Vagina (tissue), 2 donors: ENCODE results near the gene GGT7. TPM values are rescaled to one million over a fixed set of nuclear protein-coding genes. Genes with fewer than 3 reads are reported as not detected.

Experiments used
- DNase-seq, 2 donors: peaks; one replicate each; pipeline ENCODE4 v3.0.0-alpha.2; 2017; ENCODE audit errors: extremely low spot score in 2 of 2
- H3K27ac ChIP-seq: fragments of 200-600 bp; sonication (generic); one replicate; pipeline ENCODE4 v1.5.1; 2019
- H3K27me3 ChIP-seq: fragments of 200-600 bp; sonication (generic); one replicate; pipeline ENCODE4 v1.5.1; 2019
- H3K36me3 ChIP-seq, 2 donors: fragments of 200-600 bp; sonication (generic); one replicate each; pipeline ENCODE4 v1.5.1; 2017 to 2019
- H3K4me1 ChIP-seq: fragments of 200-600 bp; sonication (generic); one replicate; pipeline ENCODE4 v1.5.1; 2019
- H3K4me3 ChIP-seq, 2 donors: fragments of 200-600 bp; sonication (generic); 1 replicate in 1 of 2; 2 replicates in 1 of 2; pipeline ENCODE4 v1.5.1; 2016 to 2019
- H3K9me3 ChIP-seq: fragments of 200-600 bp; sonication (generic); one replicate; pipeline ENCODE4 v1.5.1; 2019
- POLR2A ChIP-seq, 2 donors: fragments of 450-650 bp; IDR thresholded peaks; one replicate each; pipeline ENCODE4 v1.6.1; 2017; ENCODE audit warnings: antibody characterized with exemption in 2 of 2, mild to moderate bottlenecking in 2 of 2, moderate library complexity in 2 of 2
- POLR2AphosphoS5 ChIP-seq, 2 donors: sonication (generic); formaldehyde crosslinking; IDR thresholded peaks; one replicate each; pipeline ENCODE4 v1.9.0; 2017; ENCODE audit warnings: antibody characterized with exemption in 2 of 2, mild to moderate bottlenecking in 2 of 2, low read depth in 1 of 2; ENCODE audit not compliant: insufficient read depth in 1 of 2
- intact Hi-C: fragments of 100-400 bp; cut with DNase I; formaldehyde crosslinking; loops from one replicate; pipeline ENCODE4 v1.15.1; 2023
- total RNA-seq: library from RNA; depleted of rRNA; stranded (reverse); fragments of >200 nt; gene quantifications from one replicate; pipeline ENCODE4 v1.2.3, GENCODE V29; 2016
- TF ChIP-seq, protein P1 (sequence below), 3 experiments: fragments of 450-650 bp in 2 of 3; fragments of 200-600 bp in 1 of 3; sonication (generic) in 1 of 3; IDR thresholded peaks; one replicate each; pipeline ENCODE4 v1.5.1; 2017 to 2019; ENCODE audit warnings: antibody characterized with exemption in 3 of 3, mild to moderate bottlenecking in 2 of 3, moderate library complexity in 2 of 3

The GGT7 gene
- total RNA-seq, 1 donor from 2014 or later: 18.9 TPM

DNA sequence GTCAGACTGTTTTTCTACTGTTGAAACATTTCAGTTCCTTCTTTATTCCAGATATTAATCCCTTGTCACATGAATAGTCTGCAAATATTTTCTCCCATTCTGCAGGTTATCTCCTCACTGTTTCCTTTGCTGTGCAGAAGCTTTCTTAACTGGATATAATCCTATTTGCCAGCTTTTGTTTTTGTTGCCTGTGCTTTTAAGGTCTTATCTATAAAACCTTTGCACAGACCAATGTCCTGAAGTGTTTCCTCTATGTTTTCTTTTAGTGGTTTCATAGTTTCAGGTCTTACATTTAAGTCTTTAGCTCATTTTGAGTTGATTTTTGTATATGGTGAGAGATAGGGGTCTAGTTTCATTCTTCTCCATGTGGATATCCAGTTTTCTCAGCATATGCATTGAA lies 66.4 kb downstream of the GGT7 start:
- DNase-seq: no peak
- TF ChIP-seq, protein P1, sequence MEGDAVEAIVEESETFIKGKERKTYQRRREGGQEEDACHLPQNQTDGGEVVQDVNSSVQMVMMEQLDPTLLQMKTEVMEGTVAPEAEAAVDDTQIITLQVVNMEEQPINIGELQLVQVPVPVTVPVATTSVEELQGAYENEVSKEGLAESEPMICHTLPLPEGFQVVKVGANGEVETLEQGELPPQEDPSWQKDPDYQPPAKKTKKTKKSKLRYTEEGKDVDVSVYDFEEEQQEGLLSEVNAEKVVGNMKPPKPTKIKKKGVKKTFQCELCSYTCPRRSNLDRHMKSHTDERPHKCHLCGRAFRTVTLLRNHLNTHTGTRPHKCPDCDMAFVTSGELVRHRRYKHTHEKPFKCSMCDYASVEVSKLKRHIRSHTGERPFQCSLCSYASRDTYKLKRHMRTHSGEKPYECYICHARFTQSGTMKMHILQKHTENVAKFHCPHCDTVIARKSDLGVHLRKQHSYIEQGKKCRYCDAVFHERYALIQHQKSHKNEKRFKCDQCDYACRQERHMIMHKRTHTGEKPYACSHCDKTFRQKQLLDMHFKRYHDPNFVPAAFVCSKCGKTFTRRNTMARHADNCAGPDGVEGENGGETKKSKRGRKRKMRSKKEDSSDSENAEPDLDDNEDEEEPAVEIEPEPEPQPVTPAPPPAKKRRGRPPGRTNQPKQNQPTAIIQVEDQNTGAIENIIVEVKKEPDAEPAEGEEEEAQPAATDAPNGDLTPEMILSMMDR (IDR thresholded peaks at IDR 0.05): no peak
- TF ChIP-seq POLR2A (IDR thresholded peaks at IDR 0.05): no peak
- TF ChIP-seq POLR2AphosphoS5 (IDR thresholded peaks at IDR 0.05; ENCODE audit: insufficient read depth in 1 of 2, low read depth in 1 of 2): no peak
- H3K36me3 ChIP-seq: no peaks in the 10 kb centered on the region
- intact Hi-C loops: no loop called here
- no peaks in the 10 kb centered on the region for H3K9me3 ChIP-seq
- H3K4me3 ChIP-seq: no peak overlapping the region
- no peak overlapping the region for H3K27ac ChIP-seq
- peaks cover under 1% of the 10 kb centered on the region for H3K4me1 ChIP-seq
- no peaks in the 10 kb centered on the region for H3K27me3 ChIP-seq

DNA sequence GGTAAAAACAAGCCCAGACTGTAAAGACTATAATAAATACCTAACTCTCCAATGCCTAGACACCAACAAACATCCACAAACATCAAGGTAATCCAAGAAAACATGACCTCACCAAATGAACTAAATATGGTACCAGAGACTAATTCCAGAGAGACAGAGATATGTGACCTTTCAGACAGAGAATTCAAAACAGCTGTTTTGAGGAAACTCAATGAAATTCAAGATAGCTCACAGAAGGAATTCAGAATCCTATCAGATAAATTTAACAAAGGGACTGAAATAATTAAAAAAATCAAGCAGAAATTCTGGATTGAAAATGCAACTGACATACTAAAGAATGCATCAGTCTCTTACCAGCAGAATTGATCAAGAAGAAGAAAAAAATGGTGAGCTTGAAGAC lies 73.8 kb downstream of the GGT7 start:
- H3K4me1 ChIP-seq: no peaks in the 10 kb centered on the region
- no peak overlapping the region for H3K27ac ChIP-seq
- H3K27me3 ChIP-seq: no peaks in the 10 kb centered on the region
- no peak for DNase-seq
- TF ChIP-seq POLR2AphosphoS5 (IDR thresholded peaks at IDR 0.05; ENCODE audit: insufficient read depth in 1 of 2, low read depth in 1 of 2) (no peak), POLR2A (IDR thresholded peaks at IDR 0.05) (no peak)
- TF ChIP-seq, protein P1 (IDR thresholded peaks at IDR 0.05): no peak
- intact Hi-C loops: no loop called here
- H3K4me3 ChIP-seq: no peak overlapping the region
- no peaks in the 10 kb centered on the region for H3K9me3 ChIP-seq
- no peaks in the 10 kb centered on the region for H3K36me3 ChIP-seq

DNA sequence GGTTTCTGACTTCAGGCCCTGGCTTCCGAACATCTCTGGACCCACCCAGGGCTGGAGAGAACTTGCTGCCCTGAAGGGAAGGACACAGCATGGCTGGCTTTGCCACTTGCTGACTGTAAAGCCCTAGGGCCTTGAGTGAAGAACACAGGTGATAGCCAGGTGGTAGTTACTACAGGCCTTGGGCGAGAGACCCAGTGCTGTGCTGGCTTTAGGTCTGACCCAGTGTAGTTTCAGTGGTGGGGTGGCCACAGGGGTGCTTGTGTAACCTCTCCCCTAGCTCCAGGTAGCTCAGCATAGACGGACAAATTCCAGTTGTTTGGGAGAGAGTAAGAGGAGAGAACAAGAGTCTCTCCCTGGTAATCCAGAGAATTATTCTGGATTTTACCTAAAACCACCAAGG lies 74.3 kb downstream of the GGT7 start:
- Histone ChIP-seq H3K36me3 (no peaks in the 10 kb centered on the region), H3K27me3 (no peaks in the 10 kb centered on the region), H3K4me3 (no peak overlapping the region), H3K9me3 (no peaks in the 10 kb centered on the region), H3K27ac (no peak overlapping the region), H3K4me1 (no peaks in the 10 kb centered on the region)
- TF ChIP-seq POLR2AphosphoS5 (IDR thresholded peaks at IDR 0.05; ENCODE audit: insufficient read depth in 1 of 2, low read depth in 1 of 2) (no peak), POLR2A (IDR thresholded peaks at IDR 0.05) (no peak)
- TF ChIP-seq, protein P1 (IDR thresholded peaks at IDR 0.05): no peak
- no peak for DNase-seq
- intact Hi-C loops: no loop called here

DNA sequence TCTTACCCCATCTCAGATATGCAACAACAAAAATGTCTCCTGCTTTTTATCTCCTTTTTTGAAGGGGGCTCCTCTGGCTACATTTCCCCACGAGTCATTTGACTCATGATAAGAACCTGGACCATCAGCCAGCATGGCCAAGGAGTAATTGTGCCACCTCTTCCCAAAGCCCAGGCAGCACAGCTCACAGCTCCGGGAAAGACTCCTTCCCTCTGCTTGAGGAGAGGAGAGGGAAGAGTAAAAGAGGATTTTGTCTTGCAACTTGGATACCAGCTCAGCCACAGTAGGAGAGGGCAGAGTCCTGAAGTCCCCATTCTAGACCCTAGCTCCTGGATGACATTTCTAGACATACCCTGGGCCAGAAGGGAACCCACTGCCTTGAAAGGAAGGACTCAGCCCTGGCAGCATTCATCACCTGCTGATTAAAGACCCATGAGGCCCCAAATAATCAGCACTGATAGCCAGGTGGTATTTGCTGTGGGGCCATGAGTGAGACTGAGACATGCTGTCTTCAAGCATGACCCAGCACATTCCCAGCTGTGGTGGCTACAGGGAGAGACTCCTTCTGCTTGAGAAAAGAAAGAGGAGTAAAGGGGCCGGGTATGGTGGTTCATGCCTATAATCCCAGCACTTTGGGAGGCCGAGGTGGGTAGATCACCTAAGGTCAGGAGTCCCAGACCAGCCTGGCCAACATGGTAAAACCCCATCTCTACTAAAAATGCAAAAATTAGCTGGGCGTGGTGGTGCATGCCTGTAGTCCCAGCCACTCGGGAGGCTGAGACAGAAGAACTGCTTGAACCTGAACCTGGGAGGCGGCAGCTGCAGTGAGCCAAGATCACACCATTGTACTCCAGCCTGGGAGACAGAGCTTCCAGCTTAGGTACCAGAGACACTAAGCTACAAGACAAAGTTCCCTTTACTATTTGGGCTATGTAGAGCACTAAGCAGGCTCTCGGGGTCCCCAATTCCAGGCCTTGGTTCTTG lies 75.4 kb downstream of the GGT7 start:
- Histone ChIP-seq H3K27ac (no peak overlapping the region), H3K27me3 (no peaks in the 10 kb centered on the region), H3K4me3 (no peak overlapping the region), H3K9me3 (no peaks in the 10 kb centered on the region), H3K36me3 (no peaks in the 10 kb centered on the region), H3K4me1 (peaks cover under 1% of the 10 kb centered on the region)
- no peak for DNase-seq
- TF ChIP-seq POLR2A (IDR thresholded peaks at IDR 0.05) (no peak), POLR2AphosphoS5 (IDR thresholded peaks at IDR 0.05; ENCODE audit: insufficient read depth in 1 of 2, low read depth in 1 of 2) (no peak)
- TF ChIP-seq, protein P1 (IDR thresholded peaks at IDR 0.05): no peak
- intact Hi-C loops: no loop called here

Other genes starting within 250 kb of the GGT7 start
- gene PIGU, start 195.8 kb downstream of the GGT7 start, total RNA-seq: 12.3 TPM
- gene TP53INP2, start 168.5 kb downstream of the GGT7 start, total RNA-seq: 14.5 TPM
- 19.2 TPM for gene NCOA6, start 47.2 kb downstream of the GGT7 start, total RNA-seq
- 56.2 TPM for gene ACSS2, start 3.8 kb upstream of the GGT7 start, total RNA-seq
- gene GSS, start 83.0 kb upstream of the GGT7 start, total RNA-seq: 47.9 TPM
- gene MYH7B, start 83.0 kb upstream of the GGT7 start, total RNA-seq: under 0.01 TPM
- gene TRPC4AP, start 220.0 kb upstream of the GGT7 start, total RNA-seq: 61.9 TPM